ENCODE measurements around the gene HSD3B7. TPM values are rescaled to one million over a fixed set of nuclear protein-coding genes. Genes with fewer than 3 reads are reported as not detected.
A peak's percentile ranks its signal among the peaks of the same experiment; 100 is the strongest.

Gene HSD3B7
- total RNA-seq, 4 donors from 2014 or later: 38.8 to 59.1 (median 52.2) TPM

- Histone ChIP-seq H3K36me3 (no peaks in the 10 kb centered on the region), H3K4me1 (peaks cover 0 to 15% (median 7%) of the 10 kb centered on the region in 4 donors), H3K27me3 (no peaks in the 10 kb centered on the region), H3K27ac (peak overlapping the region; percentile 72 to 88 (median 80)), H3K9me3 (no peaks in the 10 kb centered on the region), H3K4me3 (peak overlapping the region; percentile 45 to 58 (median 52))
- TF ChIP-seq, protein P1, sequence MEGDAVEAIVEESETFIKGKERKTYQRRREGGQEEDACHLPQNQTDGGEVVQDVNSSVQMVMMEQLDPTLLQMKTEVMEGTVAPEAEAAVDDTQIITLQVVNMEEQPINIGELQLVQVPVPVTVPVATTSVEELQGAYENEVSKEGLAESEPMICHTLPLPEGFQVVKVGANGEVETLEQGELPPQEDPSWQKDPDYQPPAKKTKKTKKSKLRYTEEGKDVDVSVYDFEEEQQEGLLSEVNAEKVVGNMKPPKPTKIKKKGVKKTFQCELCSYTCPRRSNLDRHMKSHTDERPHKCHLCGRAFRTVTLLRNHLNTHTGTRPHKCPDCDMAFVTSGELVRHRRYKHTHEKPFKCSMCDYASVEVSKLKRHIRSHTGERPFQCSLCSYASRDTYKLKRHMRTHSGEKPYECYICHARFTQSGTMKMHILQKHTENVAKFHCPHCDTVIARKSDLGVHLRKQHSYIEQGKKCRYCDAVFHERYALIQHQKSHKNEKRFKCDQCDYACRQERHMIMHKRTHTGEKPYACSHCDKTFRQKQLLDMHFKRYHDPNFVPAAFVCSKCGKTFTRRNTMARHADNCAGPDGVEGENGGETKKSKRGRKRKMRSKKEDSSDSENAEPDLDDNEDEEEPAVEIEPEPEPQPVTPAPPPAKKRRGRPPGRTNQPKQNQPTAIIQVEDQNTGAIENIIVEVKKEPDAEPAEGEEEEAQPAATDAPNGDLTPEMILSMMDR (IDR thresholded peaks at IDR 0.05): no peak
- peak in 1 of 2 donors; percentile 45 for TF ChIP-seq POLR2A (IDR thresholded peaks at IDR 0.05)
- DNase-seq: peak; percentile 89 to 94 (median 90)
Observed at GRCh38 chr16:30996985-30997724, 12.1 kb downstream of the HSD3B7 start.

DNA sequence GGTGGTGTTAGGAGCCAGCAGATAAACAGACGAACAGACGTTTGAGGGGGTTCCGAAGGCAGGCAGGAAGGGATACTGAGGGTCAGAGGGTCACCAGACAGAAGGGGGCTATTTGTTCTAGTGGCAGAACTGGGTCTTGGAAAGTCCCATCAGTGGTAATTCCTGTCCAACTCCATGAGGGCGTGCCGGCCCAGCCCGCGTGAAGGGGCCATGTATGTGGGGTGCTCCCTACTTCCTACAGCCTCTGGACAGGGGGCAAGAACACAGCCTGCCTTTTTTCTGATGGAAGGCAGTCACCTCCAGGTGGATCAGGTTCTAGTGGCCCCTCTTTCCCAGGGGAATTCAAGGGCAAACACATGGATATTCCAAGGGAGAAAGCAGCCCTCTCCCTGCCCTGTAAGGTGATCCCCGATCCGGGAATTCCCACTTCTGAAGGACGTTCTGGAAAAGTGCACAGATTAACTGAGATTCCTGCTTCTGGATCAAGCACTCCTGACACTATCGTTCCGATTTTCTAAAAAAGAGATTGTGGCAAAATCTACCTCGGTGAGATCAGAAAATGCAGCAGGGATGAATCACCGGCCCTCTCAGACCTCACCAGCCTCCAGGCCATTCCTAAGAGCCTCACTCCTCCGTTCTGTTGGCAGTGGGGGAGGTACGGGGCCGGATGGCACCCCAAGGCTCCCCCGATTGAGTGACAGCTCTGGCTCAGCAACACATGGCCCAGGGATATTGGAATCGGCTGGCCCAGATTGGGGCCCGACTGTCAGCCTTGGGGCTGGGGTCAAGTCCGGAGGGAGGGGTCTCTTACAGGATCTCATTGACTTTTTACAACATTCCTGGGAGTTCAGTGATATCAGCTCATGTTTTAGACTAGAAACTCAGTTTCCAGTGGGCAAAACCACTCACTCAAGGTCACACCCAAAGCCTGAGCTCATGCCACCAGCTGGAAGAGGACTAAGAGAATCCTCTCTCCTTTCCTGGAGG, 13.0 kb downstream of the HSD3B7 start:
- peaks cover 0 to 15% (median 7%) of the 10 kb centered on the region in 4 donors for H3K4me1 ChIP-seq
- no peak for DNase-seq
- no peaks in the 10 kb centered on the region for H3K36me3 ChIP-seq
- no peak for TF ChIP-seq POLR2A (IDR thresholded peaks at IDR 0.05)
- TF ChIP-seq, protein P1 (IDR thresholded peaks at IDR 0.05): no peak
- no peaks in the 10 kb centered on the region for H3K27me3 ChIP-seq
- H3K4me3 ChIP-seq: peak overlapping the region; percentile 45 to 58 (median 52)
- H3K9me3 ChIP-seq: no peaks in the 10 kb centered on the region
- H3K27ac ChIP-seq: peak overlapping the region; percentile 57 to 81 (median 75)

GRCh38 chr16:30998852-30999761, 14.1 kb downstream of the HSD3B7 start:
- no peak overlapping the region for H3K4me3 ChIP-seq
- H3K9me3 ChIP-seq: no peaks in the 10 kb centered on the region
- H3K27ac ChIP-seq: no peak overlapping the region
- H3K4me1 ChIP-seq: peaks cover 0 to 15% (median 7%) of the 10 kb centered on the region in 4 donors
- DNase-seq: no peak
- no peaks in the 10 kb centered on the region for H3K36me3 ChIP-seq
- TF ChIP-seq, protein P1 (IDR thresholded peaks at IDR 0.05): no peak
- no peak for TF ChIP-seq POLR2A (IDR thresholded peaks at IDR 0.05)
- H3K27me3 ChIP-seq: no peaks in the 10 kb centered on the region

- no peak for DNase-seq
- H3K4me3 ChIP-seq: no peak overlapping the region
- TF ChIP-seq POLR2A (IDR thresholded peaks at IDR 0.05): no peak
- TF ChIP-seq, protein P1 (IDR thresholded peaks at IDR 0.05): no peak
- H3K27me3 ChIP-seq: no peaks in the 10 kb centered on the region
- H3K27ac ChIP-seq: no peak overlapping the region
- no peaks in the 10 kb centered on the region for H3K36me3 ChIP-seq
- peaks cover 0 to 15% (median 7%) of the 10 kb centered on the region in 4 donors for H3K4me1 ChIP-seq
- no peaks in the 10 kb centered on the region for H3K9me3 ChIP-seq
Observed at GRCh38 chr16:31000671-31001382, 15.8 kb downstream of the HSD3B7 start.

Data from Peyer's patch (tissue), 4 donors.